ENCODE results near the gene SNAPIN. TPM values are rescaled to one million over a fixed set of nuclear protein-coding genes. Genes with fewer than 3 reads are reported as not detected.
A peak's percentile ranks its signal among the peaks of the same experiment; 100 is the strongest.

The SNAPIN gene
- total and polyA plus RNA-seq, 7 donors = 30.0 to 94.5 (median 51.2) TPM

DNA sequence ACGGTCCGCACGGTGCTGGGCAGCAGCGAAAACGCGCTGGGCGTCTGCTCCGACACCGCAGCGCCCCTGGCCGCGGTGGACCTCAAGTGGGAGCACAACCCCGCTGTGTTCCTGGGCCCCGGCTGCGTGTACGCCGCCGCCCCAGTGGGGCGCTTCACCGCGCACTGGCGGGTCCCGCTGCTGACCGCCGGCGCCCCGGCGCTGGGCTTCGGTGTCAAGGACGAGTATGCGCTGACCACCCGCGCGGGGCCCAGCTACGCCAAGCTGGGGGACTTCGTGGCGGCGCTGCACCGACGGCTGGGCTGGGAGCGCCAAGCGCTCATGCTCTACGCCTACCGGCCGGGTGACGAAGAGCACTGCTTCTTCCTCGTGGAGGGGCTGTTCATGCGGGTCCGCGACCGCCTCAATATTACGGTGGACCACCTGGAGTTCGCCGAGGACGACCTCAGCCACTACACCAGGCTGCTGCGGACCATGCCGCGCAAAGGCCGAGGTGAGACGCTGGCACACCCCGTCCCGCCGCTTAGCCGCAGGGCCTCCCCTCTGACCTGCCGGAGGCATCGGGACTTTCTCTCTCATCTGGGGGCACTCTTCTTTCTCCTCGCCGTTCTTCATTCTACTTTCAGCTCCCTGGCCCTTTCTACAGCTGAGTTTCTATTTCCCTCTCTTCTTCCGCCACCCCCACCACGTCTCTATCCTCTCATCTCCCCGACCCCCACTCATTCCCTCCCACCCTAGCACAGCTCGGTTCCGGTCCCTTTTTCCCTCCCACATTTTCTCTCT is 21.0 kb downstream of the SNAPIN start:
- H3K27ac ChIP-seq = peak overlapping the region; percentile 8 to 76 (median 49)
- no peak for TF ChIP-seq POLR2AphosphoS5 (IDR thresholded peaks at IDR 0.05)
- TF ChIP-seq POLR2A (IDR thresholded peaks at IDR 0.05) = no peak
- TF ChIP-seq, protein P1, sequence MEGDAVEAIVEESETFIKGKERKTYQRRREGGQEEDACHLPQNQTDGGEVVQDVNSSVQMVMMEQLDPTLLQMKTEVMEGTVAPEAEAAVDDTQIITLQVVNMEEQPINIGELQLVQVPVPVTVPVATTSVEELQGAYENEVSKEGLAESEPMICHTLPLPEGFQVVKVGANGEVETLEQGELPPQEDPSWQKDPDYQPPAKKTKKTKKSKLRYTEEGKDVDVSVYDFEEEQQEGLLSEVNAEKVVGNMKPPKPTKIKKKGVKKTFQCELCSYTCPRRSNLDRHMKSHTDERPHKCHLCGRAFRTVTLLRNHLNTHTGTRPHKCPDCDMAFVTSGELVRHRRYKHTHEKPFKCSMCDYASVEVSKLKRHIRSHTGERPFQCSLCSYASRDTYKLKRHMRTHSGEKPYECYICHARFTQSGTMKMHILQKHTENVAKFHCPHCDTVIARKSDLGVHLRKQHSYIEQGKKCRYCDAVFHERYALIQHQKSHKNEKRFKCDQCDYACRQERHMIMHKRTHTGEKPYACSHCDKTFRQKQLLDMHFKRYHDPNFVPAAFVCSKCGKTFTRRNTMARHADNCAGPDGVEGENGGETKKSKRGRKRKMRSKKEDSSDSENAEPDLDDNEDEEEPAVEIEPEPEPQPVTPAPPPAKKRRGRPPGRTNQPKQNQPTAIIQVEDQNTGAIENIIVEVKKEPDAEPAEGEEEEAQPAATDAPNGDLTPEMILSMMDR (IDR thresholded peaks at IDR 0.05) = no peak
- TF ChIP-seq EP300 (IDR thresholded peaks at IDR 0.05) = no peak
- no peak for DNase-seq
- H3K27me3 ChIP-seq = peaks cover 0 to 57% (median 30%) of the 10 kb centered on the region in 3 donors
- intact Hi-C loops (cut with DNase I) = no loop called here
- H3K9me3 ChIP-seq = no peaks in the 10 kb centered on the region
- H3K4me3 ChIP-seq = peak overlapping the region; percentile 37 to 57 (median 49)
- H3K36me3 ChIP-seq = no peaks in the 10 kb centered on the region
- WGBS, 2 donors = 2% methylated on average over 73 of the region's 73 CpGs
- H3K4me1 ChIP-seq = peaks cover 0 to 29% (median 26%) of the 10 kb centered on the region in 4 donors

DNA sequence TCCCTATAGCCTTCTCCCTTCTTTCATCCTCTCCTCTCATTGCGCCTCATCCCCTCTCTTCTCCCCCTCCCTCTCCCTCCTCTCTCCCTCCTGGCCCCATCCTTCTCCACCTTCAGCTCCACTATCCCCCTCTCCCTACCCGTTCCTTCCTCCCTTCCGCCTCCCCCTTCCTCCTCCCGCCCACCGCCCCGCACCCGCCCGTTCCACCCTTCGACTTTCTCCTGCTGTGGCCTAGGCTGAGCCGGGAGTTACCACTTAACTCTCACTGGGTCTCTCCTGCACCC is 21.6 kb downstream of the SNAPIN start:
- TF ChIP-seq, protein P1 (IDR thresholded peaks at IDR 0.05) = no peak
- TF ChIP-seq EP300 (IDR thresholded peaks at IDR 0.05) = no peak
- TF ChIP-seq POLR2AphosphoS5 (IDR thresholded peaks at IDR 0.05) = no peak
- no peak for TF ChIP-seq POLR2A (IDR thresholded peaks at IDR 0.05)
- Histone ChIP-seq H3K36me3 (no peaks in the 10 kb centered on the region), H3K4me1 (peaks cover 0 to 29% (median 26%) of the 10 kb centered on the region in 4 donors), H3K4me3 (peak overlapping the region; percentile 37 to 57 (median 49)), H3K27me3 (peaks cover 0 to 57% (median 30%) of the 10 kb centered on the region in 3 donors), H3K9me3 (no peaks in the 10 kb centered on the region), H3K27ac (peak overlapping the region in 3 of 4 donors; percentile 44 to 76 (median 54))
- no peak for DNase-seq
- 28 to 33% methylated on average over 10 of the region's 10 CpGs for WGBS, 2 donors
- intact Hi-C loops (cut with DNase I) = no loop called here

DNA sequence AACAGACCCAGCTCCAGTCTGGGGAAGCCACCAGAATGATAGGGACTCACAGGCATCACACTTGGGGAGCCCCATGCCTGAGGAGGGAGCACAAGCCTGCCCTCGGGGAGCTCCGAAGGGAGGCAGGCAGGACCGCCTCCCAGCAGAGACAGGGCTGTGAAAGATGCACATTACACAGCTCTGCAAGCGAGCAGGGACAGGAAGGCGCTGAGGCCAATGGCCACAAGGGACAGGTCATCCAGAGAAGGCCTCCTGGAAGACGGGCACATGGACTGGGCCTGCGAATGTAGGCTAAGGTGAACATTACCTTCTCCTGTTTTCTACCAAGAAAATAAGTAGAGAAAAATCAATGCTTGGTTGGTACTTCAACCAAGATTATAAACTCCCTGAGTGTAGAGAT is 24.2 kb downstream of the SNAPIN start:
- Histone ChIP-seq H3K9me3 (no peaks in the 10 kb centered on the region), H3K27me3 (peaks cover 0 to 44% (median 30%) of the 10 kb centered on the region in 3 donors), H3K27ac (no peak overlapping the region), H3K36me3 (no peaks in the 10 kb centered on the region), H3K4me1 (peaks cover 0 to 24% (median 22%) of the 10 kb centered on the region in 4 donors), H3K4me3 (no peak overlapping the region)
- intact Hi-C loops (cut with DNase I) = no loop called here
- DNase-seq = no peak
- TF ChIP-seq, protein P1 (IDR thresholded peaks at IDR 0.05) = no peak
- TF ChIP-seq EP300 (IDR thresholded peaks at IDR 0.05) (no peak), POLR2AphosphoS5 (IDR thresholded peaks at IDR 0.05) (no peak), POLR2A (IDR thresholded peaks at IDR 0.05) (no peak)
- WGBS, 2 donors = 94% methylated on average over 7 of the region's 7 CpGs

DNA sequence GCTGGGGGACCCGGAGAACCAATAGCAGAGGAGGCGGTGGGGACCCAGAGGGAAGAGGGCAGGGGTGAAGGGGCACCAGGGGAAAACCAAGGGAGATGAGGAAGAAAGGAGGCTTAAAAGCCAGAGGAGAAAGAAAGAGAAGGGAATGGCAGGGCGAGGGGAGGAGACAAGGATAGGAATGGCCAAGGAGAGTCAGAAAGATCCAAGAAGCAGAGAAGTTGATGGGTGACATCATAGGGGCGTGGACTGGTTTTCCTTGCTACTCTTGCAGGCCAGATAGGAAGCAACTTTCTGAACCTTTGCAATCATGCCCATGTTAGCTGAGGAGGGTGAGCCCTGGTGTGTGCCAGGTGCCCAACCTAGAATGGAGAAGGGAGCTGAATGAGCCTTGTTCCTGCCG is 25.4 kb downstream of the SNAPIN start:
- intact Hi-C loops (cut with DNase I) = no loop called here

More for the DNA sequence above, 25.4 kb downstream of the SNAPIN start:
- 56 to 76% methylated on average over 5 of the region's 5 CpGs for WGBS, 2 donors
- Histone ChIP-seq H3K4me3 (no peak overlapping the region), H3K4me1 (peaks cover 0 to 13% (median 11%) of the 10 kb centered on the region in 4 donors), H3K36me3 (no peaks in the 10 kb centered on the region), H3K27me3 (peaks cover 0 to 32% (median 20%) of the 10 kb centered on the region in 3 donors), H3K9me3 (no peaks in the 10 kb centered on the region), H3K27ac (peak overlapping the region in 1 of 4 donors; percentile 0)
- DNase-seq = no peak
- TF ChIP-seq EP300 (IDR thresholded peaks at IDR 0.05) (no peak), POLR2A (IDR thresholded peaks at IDR 0.05) (no peak), POLR2AphosphoS5 (IDR thresholded peaks at IDR 0.05) (no peak)
- TF ChIP-seq, protein P1 (IDR thresholded peaks at IDR 0.05) = no peak

Data from sigmoid colon (tissue), 7 donors.